Naive B cell (primary cell): ENCODE measurements around the gene CENPN. TPM values are rescaled to one million over a fixed set of nuclear protein-coding genes. Genes with fewer than 3 reads are reported as not detected.
A peak's percentile ranks its signal among the peaks of the same experiment; 100 is the strongest.

ENCODE experiments used
- ATAC-seq, 2 donors: fragments of 150-1000 bp; cut with Tn5 transposase; 2 replicates each; pipeline ENCODE4 v1.10.0; 2021; ENCODE audit warnings: low read depth in 2 of 2, mild to moderate bottlenecking in 2 of 2, moderate library complexity in 2 of 2
- DNase-seq: peaks from one replicate; pipeline ENCODE4 v3.0.0; 2022
- H3K27ac Mint-ChIP-seq, 6 donors: one replicate each; pipeline ENCODE4 v1.8.0; 2020 to 2022; ENCODE audit warnings: mild to moderate bottlenecking in 6 of 6, mixed read lengths in 6 of 6, moderate library complexity in 5 of 6, inconsistent platforms in 2 of 6
- H3K27me3 Mint-ChIP-seq, 3 donors: one replicate each; pipeline ENCODE4 v1.8.0; 2021 to 2022; ENCODE audit warnings: mixed read lengths in 3 of 3, mild to moderate bottlenecking in 1 of 3
- H3K36me3 Mint-ChIP-seq, 2 donors: one replicate each; pipeline ENCODE4 v1.8.0; 2020 to 2022; ENCODE audit warnings: mixed read lengths in 2 of 2, inconsistent platforms in 1 of 2, mild to moderate bottlenecking in 1 of 2
- H3K4me1 Mint-ChIP-seq, 3 donors: one replicate each; pipeline ENCODE4 v1.8.0; 2020 to 2022; ENCODE audit warnings: mixed read lengths in 3 of 3, inconsistent platforms in 1 of 3, mild to moderate bottlenecking in 1 of 3, moderate library complexity in 1 of 3
- H3K4me3 Mint-ChIP-seq, 8 donors: one replicate each; pipeline ENCODE4 v1.8.0; 2020 to 2022; ENCODE audit warnings: mild to moderate bottlenecking in 8 of 8, mixed read lengths in 8 of 8, moderate library complexity in 8 of 8, inconsistent platforms in 2 of 8
- H3K9me3 Mint-ChIP-seq, 7 donors: one replicate each; pipeline ENCODE4 v1.8.0; 2020 to 2022; ENCODE audit warnings: mixed read lengths in 7 of 7, mild to moderate bottlenecking in 5 of 7, inconsistent platforms in 2 of 7, moderate library complexity in 1 of 7
- polyA plus RNA-seq, 6 donors: library from polyadenylated mRNA; unstranded; fragments of 300-500 nt; fragmentation: Illumina TruSeq; gene quantifications; one replicate each; pipeline ENCODE4 v1.2.3, GENCODE V29; 2021; ENCODE audit warnings: low read depth in 6 of 6

CENPN gene, protein sequence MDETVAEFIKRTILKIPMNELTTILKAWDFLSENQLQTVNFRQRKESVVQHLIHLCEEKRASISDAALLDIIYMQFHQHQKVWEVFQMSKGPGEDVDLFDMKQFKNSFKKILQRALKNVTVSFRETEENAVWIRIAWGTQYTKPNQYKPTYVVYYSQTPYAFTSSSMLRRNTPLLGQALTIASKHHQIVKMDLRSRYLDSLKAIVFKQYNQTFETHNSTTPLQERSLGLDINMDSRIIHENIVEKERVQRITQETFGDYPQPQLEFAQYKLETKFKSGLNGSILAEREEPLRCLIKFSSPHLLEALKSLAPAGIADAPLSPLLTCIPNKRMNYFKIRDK
- 10 to 100 TPM in 1 of 6 donors, 1 to 10 TPM in 5; 4.2 to 11.8 (median 8.6) TPM for polyA plus RNA-seq

- H3K4me1 Mint-ChIP-seq = peaks cover 20 to 53% (median 32%) of the 10 kb centered on the region in 3 donors
- no peaks in the 10 kb centered on the region for H3K36me3 Mint-ChIP-seq
- H3K27me3 Mint-ChIP-seq = no peaks in the 10 kb centered on the region
Measured at GRCh38 chr16:81006813-81007695, at the start of gene CENPN, which contains the start of gene CMC2. CENPN (plus strand) TSS chr16:81007214; CDS start chr16:81011940, 4,726 bp downstream. CMC2 (minus strand) TSS chr16:81006885; CDS start chr16:80997394, 9,491 bp downstream.

DNA sequence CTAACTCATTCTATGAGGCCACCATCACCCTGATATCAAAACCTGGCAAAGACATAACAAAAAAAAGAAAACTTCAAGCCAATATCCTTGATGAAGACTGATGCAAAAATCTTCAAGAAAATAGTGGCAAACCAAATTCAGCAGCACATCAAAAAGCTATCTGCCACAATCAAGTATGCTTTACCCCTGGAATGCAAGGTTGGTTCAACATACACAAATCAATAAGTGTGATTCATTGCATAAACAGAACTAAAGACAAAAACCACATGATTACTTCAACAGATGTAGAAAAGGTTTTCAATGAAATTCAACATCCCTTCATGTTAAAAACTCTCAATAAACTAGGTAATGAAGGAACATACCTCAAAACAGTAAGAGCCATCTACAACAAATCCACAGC, 48.7 kb upstream of the CENPN start:
- ATAC-seq = no peak
- no peak overlapping the region for H3K4me3 Mint-ChIP-seq
- H3K36me3 Mint-ChIP-seq = peaks cover 31 to 64% of the 10 kb centered on the region in 2 donors

More at GRCh38 chr16:81006813-81007695, at the start of gene CENPN, which contains the start of gene CMC2:
- Mint-ChIP-seq H3K27ac (peak within 1 kb of the TSS; percentile 99 to 100 (median 100)), H3K9me3 (no peaks in the 10 kb centered on the region), H3K4me3 (peak within 1 kb of the TSS; percentile 94 to 100 (median 98))
- peak; percentile 80 to 81 for ATAC-seq
- peak; percentile 99 for DNase-seq

GRCh38 chr16:80962879-80963278, 44.1 kb upstream of the CENPN start:
- ATAC-seq = no peak
- Mint-ChIP-seq H3K9me3 (peaks cover 17 to 39% (median 33%) of the 10 kb centered on the region in 7 donors), H3K36me3 (peaks cover 7 to 33% of the 10 kb centered on the region in 2 donors), H3K4me1 (peaks cover 0 to 3% (median 3%) of the 10 kb centered on the region in 3 donors), H3K27ac (peak overlapping the region in 1 of 6 donors; percentile 11), H3K27me3 (no peaks in the 10 kb centered on the region), H3K4me3 (no peak overlapping the region)
- no peak for DNase-seq

More for the DNA sequence above, 48.7 kb upstream of the CENPN start:
- Mint-ChIP-seq H3K27me3 (no peaks in the 10 kb centered on the region), H3K9me3 (peaks cover 29 to 65% (median 52%) of the 10 kb centered on the region in 7 donors), H3K27ac (no peak overlapping the region), H3K4me1 (peaks cover 0 to 18% (median 17%) of the 10 kb centered on the region in 3 donors)
- no peak for DNase-seq

DNA sequence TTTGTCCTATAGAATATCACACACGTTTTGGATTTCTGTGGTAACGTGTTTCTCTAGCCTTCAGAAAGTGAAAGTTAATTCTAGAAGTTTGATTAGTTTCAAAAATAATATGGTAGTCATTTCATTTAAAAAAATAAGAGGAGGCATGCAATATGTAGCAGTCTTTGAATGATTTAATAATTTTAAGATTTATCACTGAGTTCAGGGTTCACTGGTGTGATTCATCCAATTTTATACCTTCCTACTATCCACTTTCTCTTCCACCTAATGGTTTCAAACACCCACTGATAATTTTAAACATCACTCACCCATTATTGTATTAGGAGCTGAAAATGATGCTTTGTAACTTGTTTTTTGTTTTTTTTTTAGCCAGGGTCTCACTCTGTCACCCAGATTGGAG, 42.7 kb upstream of the CENPN start:
- Mint-ChIP-seq H3K27ac (no peak overlapping the region), H3K9me3 (peaks cover 14 to 24% (median 18%) of the 10 kb centered on the region in 7 donors), H3K36me3 (peaks cover 15 to 22% of the 10 kb centered on the region in 2 donors), H3K4me1 (peaks cover 0 to 3% (median 3%) of the 10 kb centered on the region in 3 donors), H3K4me3 (no peak overlapping the region), H3K27me3 (no peaks in the 10 kb centered on the region)
- ATAC-seq (no peak), DNase-seq (no peak)

- Mint-ChIP-seq H3K36me3 (peaks cover 0 to 13% of the 10 kb centered on the region in 2 donors), H3K9me3 (peaks cover 0 to 3% (median under 1%) of the 10 kb centered on the region in 7 donors), H3K4me3 (no peak overlapping the region), H3K27ac (no peak overlapping the region), H3K4me1 (peaks cover 0 to 3% (median 3%) of the 10 kb centered on the region in 3 donors), H3K27me3 (no peaks in the 10 kb centered on the region)
- ATAC-seq (no peak), DNase-seq (no peak)
Measured at GRCh38 chr16:80966617-80967016, 40.4 kb upstream of the CENPN start.

DNA sequence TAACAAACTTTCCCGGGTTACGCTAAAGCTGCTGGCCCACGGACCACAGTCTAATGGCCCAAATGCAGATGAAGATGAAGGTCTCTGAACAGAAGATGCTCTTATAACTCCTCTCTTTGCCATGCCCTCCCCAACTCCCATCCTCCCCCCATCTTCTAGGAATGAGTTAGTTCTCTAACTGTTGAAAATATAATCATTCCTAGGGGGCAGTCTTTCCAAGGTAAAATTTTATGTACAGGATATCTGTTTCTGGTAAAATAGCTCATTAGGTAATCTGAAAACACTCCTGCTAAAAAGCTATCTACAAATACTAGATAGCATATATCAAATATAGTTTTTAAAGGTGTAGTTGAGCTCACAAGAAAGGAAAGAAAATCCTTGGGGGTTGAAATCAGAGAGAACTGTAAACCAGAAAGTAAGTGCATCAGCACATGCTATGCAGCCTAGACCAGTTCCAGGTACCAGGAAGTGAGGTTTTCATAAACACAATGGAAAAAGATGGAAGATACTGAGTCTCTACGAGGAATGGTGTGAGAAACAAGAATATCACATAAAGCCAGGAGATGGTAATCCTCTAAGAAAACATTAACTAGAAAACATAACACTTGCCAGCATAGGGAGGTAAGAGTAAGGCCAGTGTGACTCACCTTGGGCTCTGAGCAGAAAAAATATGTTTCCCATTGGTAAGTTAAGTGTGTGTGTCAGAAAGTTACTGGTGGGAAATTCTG, 38.5 kb upstream of the CENPN start:
- peaks cover 3 to 4% (median 3%) of the 10 kb centered on the region in 3 donors for H3K4me1 Mint-ChIP-seq
- H3K27ac Mint-ChIP-seq = peak overlapping the region in 2 of 6 donors; percentile 2 to 46
- no peaks in the 10 kb centered on the region for H3K9me3 Mint-ChIP-seq
- peaks cover 4 to 13% of the 10 kb centered on the region in 2 donors for H3K36me3 Mint-ChIP-seq
- no peak for ATAC-seq
- peak overlapping the region in 1 of 8 donors; percentile 52 for H3K4me3 Mint-ChIP-seq
- H3K27me3 Mint-ChIP-seq = no peaks in the 10 kb centered on the region
- DNase-seq = no peak

DNA sequence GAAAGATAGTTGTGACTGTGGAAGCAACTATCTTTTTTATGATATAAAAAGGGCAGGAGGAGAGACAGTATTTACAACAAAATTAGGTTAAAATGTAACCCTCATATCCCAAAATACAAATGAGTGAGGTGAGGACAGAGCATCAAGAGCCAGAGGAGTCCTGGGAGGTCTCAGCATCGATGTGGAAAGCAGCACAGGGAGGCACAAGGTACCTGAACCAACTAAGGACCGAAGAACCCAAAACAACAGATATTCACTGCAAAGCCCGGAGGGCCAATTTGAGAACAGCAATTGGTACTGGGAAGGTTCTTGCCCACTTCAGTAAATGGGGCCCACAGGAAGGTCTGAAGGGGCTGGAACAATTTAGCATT, 37.9 kb upstream of the CENPN start:
- Mint-ChIP-seq H3K36me3 (peaks cover 9 to 13% of the 10 kb centered on the region in 2 donors), H3K4me3 (peak overlapping the region in 1 of 8 donors; percentile 53), H3K9me3 (no peaks in the 10 kb centered on the region), H3K27ac (peak overlapping the region in 1 of 6 donors; percentile 2), H3K4me1 (peaks cover 0 to 4% (median 3%) of the 10 kb centered on the region in 3 donors), H3K27me3 (no peaks in the 10 kb centered on the region)
- DNase-seq (no peak), ATAC-seq (no peak)

GRCh38 chr16:80971819-80972218, 35.2 kb upstream of the CENPN start:
- Mint-ChIP-seq H3K4me3 (no peak overlapping the region), H3K27ac (peak overlapping the region in 2 of 6 donors; percentile 54 to 93), H3K36me3 (peaks cover 9 to 21% of the 10 kb centered on the region in 2 donors), H3K9me3 (no peaks in the 10 kb centered on the region), H3K27me3 (no peaks in the 10 kb centered on the region), H3K4me1 (peaks cover 0 to 4% (median 0%) of the 10 kb centered on the region in 3 donors)
- ATAC-seq (no peak), DNase-seq (no peak)

DNA sequence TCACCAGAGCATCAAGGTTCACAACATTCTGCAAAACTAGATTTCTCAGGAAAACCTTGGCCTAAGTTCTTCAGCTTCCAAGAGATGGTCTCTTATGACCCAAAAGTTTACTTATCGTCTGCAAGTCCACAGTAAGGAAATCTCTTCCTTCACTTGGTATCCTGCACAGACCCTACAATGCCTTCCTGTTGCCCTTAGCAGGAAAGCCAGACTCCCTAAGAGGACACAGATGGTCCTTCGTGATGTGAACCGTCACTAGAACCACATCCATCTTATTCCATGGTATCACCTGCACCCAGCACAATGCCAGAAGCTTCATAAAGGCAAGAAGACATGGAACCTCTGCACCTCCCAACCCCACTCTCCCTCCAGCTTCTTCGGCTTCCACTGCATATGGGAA, 34.4 kb upstream of the CENPN start:
- H3K4me1 Mint-ChIP-seq = peaks cover 0 to 4% (median 0%) of the 10 kb centered on the region in 3 donors
- H3K27me3 Mint-ChIP-seq = no peaks in the 10 kb centered on the region
- H3K27ac Mint-ChIP-seq = no peak overlapping the region
- no peaks in the 10 kb centered on the region for H3K9me3 Mint-ChIP-seq
- peaks cover 9 to 21% of the 10 kb centered on the region in 2 donors for H3K36me3 Mint-ChIP-seq
- H3K4me3 Mint-ChIP-seq = no peak overlapping the region
- DNase-seq (no peak), ATAC-seq (no peak)

DNA sequence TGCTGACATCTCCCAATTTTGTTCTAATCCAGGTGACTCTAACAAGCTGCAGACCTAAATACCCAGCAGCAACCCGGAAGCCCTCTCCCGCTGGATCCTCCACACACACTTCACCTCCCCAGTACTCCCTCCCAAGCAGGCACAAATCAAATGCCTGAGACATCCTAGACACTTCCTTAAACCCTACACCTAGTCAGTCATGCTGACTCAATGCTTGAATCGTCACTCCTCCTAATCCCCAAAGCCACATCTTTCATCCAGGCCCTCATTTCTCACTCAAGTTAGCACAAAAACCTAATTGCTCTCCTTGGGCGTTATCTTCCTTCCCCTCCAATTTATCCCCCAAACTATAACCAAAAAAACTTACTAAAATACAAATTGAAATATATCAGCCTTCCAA, 33.0 kb upstream of the CENPN start:
- H3K27me3 Mint-ChIP-seq = no peaks in the 10 kb centered on the region
- no peaks in the 10 kb centered on the region for H3K9me3 Mint-ChIP-seq
- peak overlapping the region in 2 of 6 donors; percentile 54 to 68 for H3K27ac Mint-ChIP-seq
- peaks cover 0 to 4% (median 0%) of the 10 kb centered on the region in 3 donors for H3K4me1 Mint-ChIP-seq
- peaks cover 9 to 17% of the 10 kb centered on the region in 2 donors for H3K36me3 Mint-ChIP-seq
- H3K4me3 Mint-ChIP-seq = no peak overlapping the region
- ATAC-seq (no peak), DNase-seq (no peak)

- Mint-ChIP-seq H3K36me3 (peaks cover 9 to 13% of the 10 kb centered on the region in 2 donors), H3K27me3 (no peaks in the 10 kb centered on the region), H3K4me3 (no peak overlapping the region), H3K4me1 (peaks cover 0 to 4% (median 0%) of the 10 kb centered on the region in 3 donors), H3K27ac (peak overlapping the region in 1 of 6 donors; percentile 69), H3K9me3 (no peaks in the 10 kb centered on the region)
- ATAC-seq (no peak), DNase-seq (no peak)
Measured at GRCh38 chr16:80974649-80975376, 32.2 kb upstream of the CENPN start.

- ATAC-seq = no peak
- H3K27me3 Mint-ChIP-seq = no peaks in the 10 kb centered on the region
- H3K36me3 Mint-ChIP-seq = peaks cover 9 to 19% of the 10 kb centered on the region in 2 donors
- H3K9me3 Mint-ChIP-seq = no peaks in the 10 kb centered on the region
- no peak overlapping the region for H3K4me3 Mint-ChIP-seq
- no peak for DNase-seq
- peaks cover 0 to 2% (median 0%) of the 10 kb centered on the region in 3 donors for H3K4me1 Mint-ChIP-seq
- H3K27ac Mint-ChIP-seq = peak overlapping the region in 2 of 6 donors; percentile 13 to 26
Measured at GRCh38 chr16:80976946-80977345, 30.1 kb upstream of the CENPN start.
